GM18868 (cell line): ENCODE data around the gene EVL.

Source experiments
- ATAC-seq: cut with Tn5 transposase; IDR thresholded peaks from one replicate; pipeline ENCODE4 v1.9.1; 2021; ENCODE audit warnings: mild to moderate bottlenecking, moderate library complexity; ENCODE audit not compliant: unreplicated experiment

The EVL gene

GRCh38 chr14:100064335-100065092 lies 708 bp upstream of the EVL start:
- peak; percentile 8 for ATAC-seq

- ATAC-seq, result peak; percentile 37
Observed at GRCh38 chr14:100065942-100066574, 836 bp downstream of the EVL start.

- ATAC-seq, result no peak
Observed at GRCh38 chr14:100066962-100067361, 1.7 kb downstream of the EVL start.

- no peak for ATAC-seq
Observed at GRCh38 chr14:100067481-100067880, 2.3 kb downstream of the EVL start.

GRCh38 chr14:100067971-100068959 lies 3.0 kb downstream of the EVL start:
- ATAC-seq, result peak; percentile 38

- ATAC-seq, result no peak
Observed at GRCh38 chr14:100069161-100069800, 4.1 kb downstream of the EVL start.

GRCh38 chr14:100070310-100070709 lies 5.1 kb downstream of the EVL start:
- no peak for ATAC-seq

- no peak for ATAC-seq
Observed at GRCh38 chr14:100071545-100071944, 6.3 kb downstream of the EVL start.

- peak; percentile 31 for ATAC-seq
Observed at GRCh38 chr14:100072783-100073346, 7.6 kb downstream of the EVL start.

GRCh38 chr14:100073576-100074430 lies 8.6 kb downstream of the EVL start:
- ATAC-seq, result no peak

- ATAC-seq, result no peak
Observed at GRCh38 chr14:100074431-100075100, 9.3 kb downstream of the EVL start.

- no peak for ATAC-seq
Observed at GRCh38 chr14:100075681-100076080, 10.5 kb downstream of the EVL start.

GRCh38 chr14:100076133-100076532 lies 10.9 kb downstream of the EVL start:
- ATAC-seq, result no peak

- ATAC-seq, result no peak
Observed at GRCh38 chr14:100076606-100077005, 11.4 kb downstream of the EVL start.

- no peak for ATAC-seq
Observed at GRCh38 chr14:100077441-100077840, 12.2 kb downstream of the EVL start.

GRCh38 chr14:100078216-100078803 lies 13.1 kb downstream of the EVL start:
- no peak for ATAC-seq

- ATAC-seq, result peak; percentile 77
Observed at GRCh38 chr14:100078997-100079725, 13.9 kb downstream of the EVL start.

GRCh38 chr14:100079726-100080005 lies 14.4 kb downstream of the EVL start:
- ATAC-seq, result no peak
